Osteoblast (primary cell): ENCODE data around the gene UQCC2. TPM values are rescaled to one million over a fixed set of nuclear protein-coding genes. Genes with fewer than 3 reads are reported as not detected.

Experiments
- DNase-seq: peaks from one replicate; pipeline ENCODE4 v3.0.0; 2011; ENCODE audit warnings: low spot score, mixed read lengths; ENCODE audit not compliant: insufficient read length; ENCODE audit errors: missing footprints
- H2AFZ ChIP-seq: 2 replicates; pipeline ENCODE4 v1.6.0; 2011; ENCODE audit warnings: mild to moderate bottlenecking, low read length
- H3K27ac ChIP-seq: 2 replicates; pipeline ENCODE4 v1.5.1; 2011; ENCODE audit warnings: mild to moderate bottlenecking, low read depth, low read length, moderate library complexity
- H3K27me3 ChIP-seq: 2 replicates; pipeline ENCODE4 v1.6.0; 2012; ENCODE audit warnings: mild to moderate bottlenecking, control low read depth, inconsistent platforms, low read length, moderate library complexity; ENCODE audit not compliant: insufficient read depth
- H3K36me3 ChIP-seq: 2 replicates; pipeline ENCODE4 v1.5.1; 2011; ENCODE audit warnings: mild to moderate bottlenecking, low read length, control low read depth, moderate library complexity; ENCODE audit not compliant: insufficient read depth
- H3K4me1 ChIP-seq: 2 replicates; pipeline ENCODE4 v1.5.1; 2011; ENCODE audit warnings: mild to moderate bottlenecking, low read length, control low read depth, moderate library complexity; ENCODE audit not compliant: insufficient read depth
- H3K4me2 ChIP-seq: 2 replicates; pipeline ENCODE4 v1.6.0; 2011; ENCODE audit warnings: mild to moderate bottlenecking, low read length; ENCODE audit not compliant: insufficient read depth
- H3K4me3 ChIP-seq: fragments of 200-600 bp; sonication (generic); 3 replicates; pipeline ENCODE4 v1.5.1; 2012; ENCODE audit warnings: mild to moderate bottlenecking, low read length, inconsistent platforms; ENCODE audit not compliant: insufficient read depth
- H3K79me2 ChIP-seq: 2 replicates; pipeline ENCODE4 v1.6.0; 2012; ENCODE audit warnings: mild to moderate bottlenecking, low read length, control low read depth, inconsistent platforms; ENCODE audit not compliant: insufficient read depth
- H3K9me3 ChIP-seq: 2 replicates; pipeline ENCODE4 v1.5.1; 2011; ENCODE audit warnings: low read depth, low read length, control low read depth
- H4K20me1 ChIP-seq: 2 replicates; pipeline ENCODE4 v1.6.0; 2012; ENCODE audit warnings: mild to moderate bottlenecking, low read length, control low read depth; ENCODE audit not compliant: insufficient read depth
- CTCF ChIP-seq: IDR thresholded peaks from 2 replicates; pipeline ENCODE4 v1.5.1; 2011; ENCODE audit warnings: mild to moderate bottlenecking, low read depth, low read length, moderate library complexity; ENCODE audit errors: extremely low read depth
- total RNA-seq: library from RNA; depleted of rRNA; stranded (reverse); fragments of >200 nt; gene quantifications from 2 replicates; pipeline ENCODE4 v1.2.3, GENCODE V29; 2012

UQCC2 gene
- total RNA-seq, 1 donor, result 15.2 TPM

- Histone ChIP-seq H2AFZ (no peak overlapping the region), H3K27ac (peak overlapping the region; percentile 71), H3K4me2 (no peak overlapping the region), H3K79me2 (peaks cover 9% of the 10 kb centered on the region), H4K20me1 (no peaks in the 10 kb centered on the region), H3K4me1 (peaks cover 47% of the 10 kb centered on the region), H3K36me3 (peaks cover 62% of the 10 kb centered on the region), H3K9me3 (no peaks in the 10 kb centered on the region), H3K27me3 (no peaks in the 10 kb centered on the region), H3K4me3 (no peak overlapping the region)
- no peak for TF ChIP-seq CTCF
- DNase-seq, result no peak
Observed at GRCh38 chr6:33696076-33696475, 15.4 kb downstream of the UQCC2 start.

- H2AFZ ChIP-seq, result no peak overlapping the region
- no peak overlapping the region for H3K4me3 ChIP-seq
- H3K27ac ChIP-seq, result peak overlapping the region; percentile 71
- H3K27me3 ChIP-seq, result no peaks in the 10 kb centered on the region
- H3K4me2 ChIP-seq, result no peak overlapping the region
- peaks cover 9% of the 10 kb centered on the region for H3K79me2 ChIP-seq
- H4K20me1 ChIP-seq, result no peaks in the 10 kb centered on the region
- peaks cover 47% of the 10 kb centered on the region for H3K4me1 ChIP-seq
- H3K36me3 ChIP-seq, result peaks cover 61% of the 10 kb centered on the region
- no peak for DNase-seq
- H3K9me3 ChIP-seq, result no peaks in the 10 kb centered on the region
- TF ChIP-seq CTCF, result no peak
Observed at GRCh38 chr6:33695451-33695887, 16.0 kb downstream of the UQCC2 start.

GRCh38 chr6:33694977-33695376 lies 16.5 kb downstream of the UQCC2 start:
- H3K79me2 ChIP-seq, result peaks cover 9% of the 10 kb centered on the region
- DNase-seq, result no peak
- H2AFZ ChIP-seq, result no peak overlapping the region
- no peak overlapping the region for H3K4me2 ChIP-seq
- H3K9me3 ChIP-seq, result no peaks in the 10 kb centered on the region
- peaks cover 47% of the 10 kb centered on the region for H3K4me1 ChIP-seq
- TF ChIP-seq CTCF, result no peak
- H3K27ac ChIP-seq, result peak overlapping the region; percentile 71
- no peak overlapping the region for H3K4me3 ChIP-seq
- H3K27me3 ChIP-seq, result no peaks in the 10 kb centered on the region
- no peaks in the 10 kb centered on the region for H4K20me1 ChIP-seq
- peaks cover 61% of the 10 kb centered on the region for H3K36me3 ChIP-seq

GRCh38 chr6:33694401-33694931 lies 17.0 kb downstream of the UQCC2 start:
- H3K36me3 ChIP-seq, result peaks cover 57% of the 10 kb centered on the region
- H3K4me1 ChIP-seq, result peaks cover 47% of the 10 kb centered on the region
- no peaks in the 10 kb centered on the region for H4K20me1 ChIP-seq
- peak overlapping the region; percentile 71 for H3K27ac ChIP-seq
- H3K4me2 ChIP-seq, result peak overlapping the region; percentile 27
- H2AFZ ChIP-seq, result peak overlapping the region; percentile 4
- H3K79me2 ChIP-seq, result peaks cover 9% of the 10 kb centered on the region
- peak; percentile 97 for DNase-seq
- H3K27me3 ChIP-seq, result no peaks in the 10 kb centered on the region
- no peak overlapping the region for H3K4me3 ChIP-seq
- TF ChIP-seq CTCF, result no peak
- no peaks in the 10 kb centered on the region for H3K9me3 ChIP-seq
